ENCODE data around the gene UNC45A. TPM values are rescaled to one million over a fixed set of nuclear protein-coding genes. Genes with fewer than 3 reads are reported as not detected.

The UNC45A gene
- total and polyA plus RNA-seq, 2 donors, result 29.8 to 38.9 TPM

GRCh38 chr15:90932660-90932991 lies 2.5 kb upstream of the UNC45A start:
- Histone ChIP-seq H3K9me3 (ENCODE audit: control insufficient read depth in 2 of 2, insufficient read depth in 1 of 2, low read length in 1 of 2) (peaks cover 0 to 4% of the 10 kb centered on the region in 2 donors), H3K36me3 (ENCODE audit: control insufficient read depth in 2 of 2, insufficient read depth in 2 of 2, low read length in 1 of 2) (peaks cover 0 to 4% of the 10 kb centered on the region in 2 donors), H3K27me3 (ENCODE audit: control insufficient read depth in 2 of 2, insufficient read depth in 1 of 2, low read length in 1 of 2) (no peaks in the 10 kb centered on the region), H3K27ac (ENCODE audit: low read depth in 1 of 2, low read length in 1 of 2) (peak overlapping the region in 1 of 2 donors; percentile 89), H3K4me1 (ENCODE audit: control insufficient read depth in 2 of 2, insufficient read depth in 2 of 2, low read length in 2 of 2) (peaks cover 32 to 54% of the 10 kb centered on the region in 2 donors), H3K4me3 (ENCODE audit: low read length in 2 of 2) (peak overlapping the region; percentile 57)
- DNase-seq (ENCODE audit: low read depth in 6 of 9, low spot score in 9 of 9), result no peak
- 24% methylated on average over 5 of the region's 5 CpGs for WGBS

GRCh38 chr15:90933301-90933700 lies 1.8 kb upstream of the UNC45A start:
- H3K4me1 ChIP-seq (ENCODE audit: control insufficient read depth in 2 of 2, insufficient read depth in 2 of 2, low read length in 2 of 2), result peaks cover 32 to 54% of the 10 kb centered on the region in 2 donors
- H3K27ac ChIP-seq (ENCODE audit: low read depth in 1 of 2, low read length in 1 of 2), result no peak overlapping the region

GRCh38 chr15:90934256-90934948 lies 683 bp upstream of the UNC45A start:
- Histone ChIP-seq H3K4me1 (ENCODE audit: control insufficient read depth in 2 of 2, insufficient read depth in 2 of 2, low read length in 2 of 2) (peaks cover 29 to 50% of the 10 kb centered on the region in 2 donors), H3K27me3 (ENCODE audit: control insufficient read depth in 2 of 2, insufficient read depth in 1 of 2, low read length in 1 of 2) (no peaks in the 10 kb centered on the region), H3K27ac (ENCODE audit: low read depth in 1 of 2, low read length in 1 of 2) (peak overlapping the region; percentile 88 to 94), H3K4me3 (ENCODE audit: low read length in 2 of 2) (peak overlapping the region; percentile 62 to 74), H3K9me3 (ENCODE audit: control insufficient read depth in 2 of 2, insufficient read depth in 1 of 2, low read length in 1 of 2) (peaks cover 0 to 4% of the 10 kb centered on the region in 2 donors), H3K36me3 (ENCODE audit: control insufficient read depth in 2 of 2, insufficient read depth in 2 of 2, low read length in 1 of 2) (peaks cover 8% of the 10 kb centered on the region in 2 donors)
- WGBS, result 2% methylated on average over 19 of the region's 19 CpGs
- peak in 8 of 9 donors; percentile 68 to 92 (median 84) for DNase-seq (ENCODE audit: low read depth in 6 of 9, low spot score in 9 of 9)

More at GRCh38 chr15:90933301-90933700, 1.8 kb upstream of the UNC45A start:
- Histone ChIP-seq H3K4me3 (ENCODE audit: low read length in 2 of 2) (no peak overlapping the region), H3K27me3 (ENCODE audit: control insufficient read depth in 2 of 2, insufficient read depth in 1 of 2, low read length in 1 of 2) (no peaks in the 10 kb centered on the region), H3K9me3 (ENCODE audit: control insufficient read depth in 2 of 2, insufficient read depth in 1 of 2, low read length in 1 of 2) (peaks cover 0 to 4% of the 10 kb centered on the region in 2 donors), H3K36me3 (ENCODE audit: control insufficient read depth in 2 of 2, insufficient read depth in 2 of 2, low read length in 1 of 2) (peaks cover 1 to 6% of the 10 kb centered on the region in 2 donors)
- 79% methylated on average over 1 of the region's 1 CpG for WGBS
- DNase-seq (ENCODE audit: low read depth in 6 of 9, low spot score in 9 of 9), result no peak

GRCh38 chr15:90936823-90937222 lies 1.7 kb downstream of the UNC45A start:
- Histone ChIP-seq H3K4me3 (ENCODE audit: low read length in 2 of 2) (no peak overlapping the region), H3K36me3 (ENCODE audit: control insufficient read depth in 2 of 2, insufficient read depth in 2 of 2, low read length in 1 of 2) (peaks cover 26 to 32% of the 10 kb centered on the region in 2 donors), H3K4me1 (ENCODE audit: control insufficient read depth in 2 of 2, insufficient read depth in 2 of 2, low read length in 2 of 2) (peaks cover 17 to 34% of the 10 kb centered on the region in 2 donors), H3K9me3 (ENCODE audit: control insufficient read depth in 2 of 2, insufficient read depth in 1 of 2, low read length in 1 of 2) (peaks cover 0 to 4% of the 10 kb centered on the region in 2 donors), H3K27me3 (ENCODE audit: control insufficient read depth in 2 of 2, insufficient read depth in 1 of 2, low read length in 1 of 2) (no peaks in the 10 kb centered on the region), H3K27ac (ENCODE audit: low read depth in 1 of 2, low read length in 1 of 2) (no peak overlapping the region)
- DNase-seq (ENCODE audit: low read depth in 6 of 9, low spot score in 9 of 9), result no peak
- WGBS, result 95% methylated on average over 1 of the region's 1 CpG

GRCh38 chr15:90938261-90938660 lies 3.2 kb downstream of the UNC45A start:
- Histone ChIP-seq H3K27ac (ENCODE audit: low read depth in 1 of 2, low read length in 1 of 2) (no peak overlapping the region), H3K9me3 (ENCODE audit: control insufficient read depth in 2 of 2, insufficient read depth in 1 of 2, low read length in 1 of 2) (peaks cover 0 to 4% of the 10 kb centered on the region in 2 donors), H3K4me1 (ENCODE audit: control insufficient read depth in 2 of 2, insufficient read depth in 2 of 2, low read length in 2 of 2) (peaks cover 17 to 26% of the 10 kb centered on the region in 2 donors), H3K4me3 (ENCODE audit: low read length in 2 of 2) (no peak overlapping the region), H3K27me3 (ENCODE audit: control insufficient read depth in 2 of 2, insufficient read depth in 1 of 2, low read length in 1 of 2) (no peaks in the 10 kb centered on the region), H3K36me3 (ENCODE audit: control insufficient read depth in 2 of 2, insufficient read depth in 2 of 2, low read length in 1 of 2) (peaks cover 41 to 47% of the 10 kb centered on the region in 2 donors)
- 98% methylated on average over 5 of the region's 5 CpGs for WGBS
- DNase-seq (ENCODE audit: low read depth in 6 of 9, low spot score in 9 of 9), result no peak

GRCh38 chr15:90939756-90940155 lies 4.7 kb downstream of the UNC45A start:
- DNase-seq (ENCODE audit: low read depth in 6 of 9, low spot score in 9 of 9), result no peak
- WGBS, result 76% methylated on average over 7 of the region's 7 CpGs
- peaks cover 11 to 14% of the 10 kb centered on the region in 2 donors for H3K4me1 ChIP-seq (ENCODE audit: control insufficient read depth in 2 of 2, insufficient read depth in 2 of 2, low read length in 2 of 2)

GRCh38 chr15:90941038-90941437 lies 6.0 kb downstream of the UNC45A start:
- no peak for DNase-seq (ENCODE audit: low read depth in 6 of 9, low spot score in 9 of 9)
- WGBS, result 98% methylated on average over 4 of the region's 4 CpGs
- Histone ChIP-seq H3K27ac (ENCODE audit: low read depth in 1 of 2, low read length in 1 of 2) (no peak overlapping the region), H3K9me3 (ENCODE audit: control insufficient read depth in 2 of 2, insufficient read depth in 1 of 2, low read length in 1 of 2) (peaks cover 0 to 5% of the 10 kb centered on the region in 2 donors), H3K4me3 (ENCODE audit: low read length in 2 of 2) (no peak overlapping the region), H3K27me3 (ENCODE audit: control insufficient read depth in 2 of 2, insufficient read depth in 1 of 2, low read length in 1 of 2) (no peaks in the 10 kb centered on the region), H3K4me1 (ENCODE audit: control insufficient read depth in 2 of 2, insufficient read depth in 2 of 2, low read length in 2 of 2) (peaks cover 3 to 5% of the 10 kb centered on the region in 2 donors), H3K36me3 (ENCODE audit: control insufficient read depth in 2 of 2, insufficient read depth in 2 of 2, low read length in 1 of 2) (peaks cover 60 to 61% of the 10 kb centered on the region in 2 donors)

More at GRCh38 chr15:90939756-90940155, 4.7 kb downstream of the UNC45A start:
- H3K9me3 ChIP-seq (ENCODE audit: control insufficient read depth in 2 of 2, insufficient read depth in 1 of 2, low read length in 1 of 2), result peaks cover 0 to 4% of the 10 kb centered on the region in 2 donors
- no peak overlapping the region for H3K4me3 ChIP-seq (ENCODE audit: low read length in 2 of 2)
- H3K27ac ChIP-seq (ENCODE audit: low read depth in 1 of 2, low read length in 1 of 2), result no peak overlapping the region
- H3K36me3 ChIP-seq (ENCODE audit: control insufficient read depth in 2 of 2, insufficient read depth in 2 of 2, low read length in 1 of 2), result peaks cover 53 to 57% of the 10 kb centered on the region in 2 donors
- H3K27me3 ChIP-seq (ENCODE audit: control insufficient read depth in 2 of 2, insufficient read depth in 1 of 2, low read length in 1 of 2), result no peaks in the 10 kb centered on the region

- H3K36me3 ChIP-seq (ENCODE audit: control insufficient read depth in 2 of 2, insufficient read depth in 2 of 2, low read length in 1 of 2), result peaks cover 71 to 74% of the 10 kb centered on the region in 2 donors
- H3K27me3 ChIP-seq (ENCODE audit: control insufficient read depth in 2 of 2, insufficient read depth in 1 of 2, low read length in 1 of 2), result no peaks in the 10 kb centered on the region
- 98% methylated on average over 12 of the region's 12 CpGs for WGBS
- no peak overlapping the region for H3K4me3 ChIP-seq (ENCODE audit: low read length in 2 of 2)
- no peak for DNase-seq (ENCODE audit: low read depth in 6 of 9, low spot score in 9 of 9)
- no peak overlapping the region for H3K27ac ChIP-seq (ENCODE audit: low read depth in 1 of 2, low read length in 1 of 2)
- H3K4me1 ChIP-seq (ENCODE audit: control insufficient read depth in 2 of 2, insufficient read depth in 2 of 2, low read length in 2 of 2), result no peaks in the 10 kb centered on the region
- H3K9me3 ChIP-seq (ENCODE audit: control insufficient read depth in 2 of 2, insufficient read depth in 1 of 2, low read length in 1 of 2), result peaks cover 0 to 5% of the 10 kb centered on the region in 2 donors
Observed at GRCh38 chr15:90942354-90943120, 7.5 kb downstream of the UNC45A start.

- WGBS, result 93% methylated on average over 7 of the region's 7 CpGs
- peaks cover 0 to 5% of the 10 kb centered on the region in 2 donors for H3K9me3 ChIP-seq (ENCODE audit: control insufficient read depth in 2 of 2, insufficient read depth in 1 of 2, low read length in 1 of 2)
- no peak for DNase-seq (ENCODE audit: low read depth in 6 of 9, low spot score in 9 of 9)
- no peaks in the 10 kb centered on the region for H3K27me3 ChIP-seq (ENCODE audit: control insufficient read depth in 2 of 2, insufficient read depth in 1 of 2, low read length in 1 of 2)
- H3K4me3 ChIP-seq (ENCODE audit: low read length in 2 of 2), result no peak overlapping the region
- H3K36me3 ChIP-seq (ENCODE audit: control insufficient read depth in 2 of 2, insufficient read depth in 2 of 2, low read length in 1 of 2), result peaks cover 82 to 83% of the 10 kb centered on the region in 2 donors
- H3K4me1 ChIP-seq (ENCODE audit: control insufficient read depth in 2 of 2, insufficient read depth in 2 of 2, low read length in 2 of 2), result no peaks in the 10 kb centered on the region
- H3K27ac ChIP-seq (ENCODE audit: low read depth in 1 of 2, low read length in 1 of 2), result no peak overlapping the region
Observed at GRCh38 chr15:90945091-90945490, 10.0 kb downstream of the UNC45A start.

All from thymus (tissue), 11 donors.